ENCODE results near the gene MORN1. TPM values are rescaled to one million over a fixed set of nuclear protein-coding genes. Genes with fewer than 3 reads are reported as not detected.

Gene MORN1
- total RNA-seq, 4 donors from 2014 or later = 5.7 to 9.7 (median 7.1) TPM

DNA sequence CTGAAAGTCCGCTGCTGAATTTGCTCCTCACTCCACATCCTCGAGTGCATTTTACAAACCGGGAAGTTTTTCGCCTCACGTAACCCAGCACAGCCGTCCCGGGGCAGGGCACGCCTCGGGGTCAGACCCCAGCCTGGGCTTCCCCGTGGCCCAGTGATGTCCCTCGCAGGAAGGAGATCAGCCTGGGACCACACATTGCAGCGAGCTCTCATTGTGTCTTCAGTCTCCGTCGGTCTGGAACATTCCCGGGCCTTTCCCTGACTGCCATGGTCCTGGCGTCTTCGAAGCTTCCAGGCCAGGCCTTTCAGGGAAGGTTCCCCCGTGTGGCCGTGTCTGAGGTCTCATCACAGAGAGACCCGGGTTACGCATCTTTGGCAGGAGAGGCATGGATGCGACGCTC, 43.5 kb downstream of the MORN1 start:
- no peak for TF ChIP-seq POLR2A (IDR thresholded peaks at IDR 0.05)
- TF ChIP-seq, protein P1, sequence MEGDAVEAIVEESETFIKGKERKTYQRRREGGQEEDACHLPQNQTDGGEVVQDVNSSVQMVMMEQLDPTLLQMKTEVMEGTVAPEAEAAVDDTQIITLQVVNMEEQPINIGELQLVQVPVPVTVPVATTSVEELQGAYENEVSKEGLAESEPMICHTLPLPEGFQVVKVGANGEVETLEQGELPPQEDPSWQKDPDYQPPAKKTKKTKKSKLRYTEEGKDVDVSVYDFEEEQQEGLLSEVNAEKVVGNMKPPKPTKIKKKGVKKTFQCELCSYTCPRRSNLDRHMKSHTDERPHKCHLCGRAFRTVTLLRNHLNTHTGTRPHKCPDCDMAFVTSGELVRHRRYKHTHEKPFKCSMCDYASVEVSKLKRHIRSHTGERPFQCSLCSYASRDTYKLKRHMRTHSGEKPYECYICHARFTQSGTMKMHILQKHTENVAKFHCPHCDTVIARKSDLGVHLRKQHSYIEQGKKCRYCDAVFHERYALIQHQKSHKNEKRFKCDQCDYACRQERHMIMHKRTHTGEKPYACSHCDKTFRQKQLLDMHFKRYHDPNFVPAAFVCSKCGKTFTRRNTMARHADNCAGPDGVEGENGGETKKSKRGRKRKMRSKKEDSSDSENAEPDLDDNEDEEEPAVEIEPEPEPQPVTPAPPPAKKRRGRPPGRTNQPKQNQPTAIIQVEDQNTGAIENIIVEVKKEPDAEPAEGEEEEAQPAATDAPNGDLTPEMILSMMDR (IDR thresholded peaks at IDR 0.05) = no peak
- 86 to 89% methylated on average over 17 to 23 of the region's 23 CpGs for WGBS, 2 donors
- intact Hi-C loops (cut with DNase I; ENCODE audit: low total_unique reads) = no loop called here
- DNase-seq (ENCODE audit: low spot score in 2 of 2) = peak in 1 of 2 donors; percentile 70
- H3K4me3 ChIP-seq (ENCODE audit: low read depth, poor library complexity, severe bottlenecking) = no peak overlapping the region

DNA sequence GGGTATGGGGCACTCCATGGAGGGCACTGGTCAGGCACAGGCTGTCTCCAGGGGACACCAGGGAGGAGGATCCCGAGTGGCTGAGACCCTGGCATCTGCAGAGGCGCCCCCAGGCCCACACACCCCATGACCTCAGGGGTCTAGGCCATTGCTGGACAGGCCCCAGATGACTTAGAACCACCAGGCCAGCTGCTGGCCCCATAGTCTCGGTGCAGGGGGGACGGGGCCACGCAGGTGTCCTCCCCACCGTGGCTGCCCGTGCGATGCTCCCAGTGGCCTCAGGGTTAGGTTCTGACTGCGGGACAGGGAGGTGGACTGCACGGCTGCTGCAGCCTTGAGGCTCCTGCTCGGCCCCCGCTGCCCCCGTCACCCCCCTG, 44.0 kb downstream of the MORN1 start:
- no peak for TF ChIP-seq POLR2A (IDR thresholded peaks at IDR 0.05)
- TF ChIP-seq, protein P1 (IDR thresholded peaks at IDR 0.05) = no peak
- intact Hi-C loops (cut with DNase I; ENCODE audit: low total_unique reads) = no loop called here
- 89 to 94% methylated on average over 8 to 12 of the region's 13 CpGs for WGBS, 2 donors
- peak in 1 of 2 donors; percentile 80 for DNase-seq (ENCODE audit: low spot score in 2 of 2)
- H3K4me3 ChIP-seq (ENCODE audit: low read depth, poor library complexity, severe bottlenecking) = no peak overlapping the region

DNA sequence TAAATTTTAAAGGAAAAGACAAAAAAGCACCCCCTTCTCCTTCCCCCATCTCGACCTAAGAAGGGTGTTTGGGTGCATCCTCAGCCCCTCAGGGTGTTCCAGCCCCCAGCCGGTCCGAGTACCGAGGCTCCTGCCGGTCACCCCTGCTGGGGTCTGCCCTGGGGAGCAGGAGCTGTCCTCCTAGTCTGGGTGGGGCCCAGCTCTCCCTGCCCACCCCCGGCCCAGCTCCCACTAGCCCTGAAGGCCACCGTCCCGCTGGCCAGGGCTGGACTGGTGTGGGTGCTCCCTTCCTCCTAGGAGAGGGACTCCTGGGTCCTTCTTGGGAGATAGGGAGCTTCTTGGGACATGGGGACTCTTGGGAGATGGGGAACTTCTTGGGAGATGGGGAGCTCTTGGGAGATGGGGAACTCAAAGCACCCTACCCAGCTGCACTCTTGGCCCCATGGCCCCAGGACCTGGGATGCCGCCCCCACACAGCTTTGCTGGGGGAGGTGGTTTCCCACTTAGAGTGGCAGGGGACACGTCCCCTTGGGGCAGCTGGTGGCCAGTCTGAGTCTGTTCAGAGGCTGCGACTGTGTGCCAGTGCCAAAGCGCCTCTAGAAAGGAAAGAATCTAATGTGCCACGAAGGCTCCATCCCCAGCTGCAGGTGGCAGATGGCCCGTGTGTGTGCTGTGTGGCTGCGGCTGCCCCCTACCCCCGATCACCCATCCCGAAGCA, 44.5 kb downstream of the MORN1 start:
- 86 to 87% methylated on average over 8 to 14 of the region's 17 CpGs for WGBS, 2 donors

DNA sequence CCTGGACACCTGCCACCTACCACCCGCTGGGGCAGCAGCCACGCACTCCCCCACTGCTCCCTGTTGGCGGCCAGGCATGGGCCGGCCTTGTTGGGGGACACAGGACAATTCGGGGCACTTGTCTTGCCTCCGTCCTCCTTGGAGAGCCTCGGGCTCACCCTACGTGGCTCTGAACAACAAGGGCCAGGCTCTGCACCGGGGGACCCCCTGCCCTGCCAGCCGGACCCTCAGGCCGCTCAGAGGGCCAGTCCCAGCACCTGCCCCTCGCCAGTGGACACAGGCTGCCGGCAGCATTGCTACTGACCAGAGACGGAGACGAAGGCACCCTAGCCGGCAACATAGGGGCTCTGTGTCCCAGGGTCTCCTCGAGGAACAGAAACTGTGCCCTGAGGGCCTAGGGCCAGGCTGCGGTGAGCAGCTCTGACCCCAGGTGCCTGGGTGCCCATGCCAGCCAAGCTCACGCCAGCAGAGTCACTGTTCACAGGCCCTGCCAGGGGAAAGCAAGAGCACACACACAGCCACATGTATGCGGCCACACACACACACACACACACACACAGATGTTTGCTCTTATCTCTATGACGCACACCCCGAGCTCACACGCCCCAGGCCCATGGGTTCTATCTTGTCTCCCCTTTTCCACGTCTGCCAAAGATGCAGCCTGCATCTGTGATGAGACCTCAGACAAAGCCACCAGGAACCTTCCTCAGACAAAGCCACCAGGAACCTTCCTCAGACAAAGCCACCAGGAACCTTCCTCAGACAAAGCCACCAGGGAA, 45.9 kb downstream of the MORN1 start:
- no peak for TF ChIP-seq POLR2A (IDR thresholded peaks at IDR 0.05)
- TF ChIP-seq, protein P1 (IDR thresholded peaks at IDR 0.05) = no peak
- intact Hi-C loops (cut with DNase I; ENCODE audit: low total_unique reads) = no loop called here
- 84 to 86% methylated on average over 20 to 24 of the region's 24 CpGs for WGBS, 2 donors
- DNase-seq (ENCODE audit: low spot score in 2 of 2) = peak in 1 of 2 donors; percentile 81
- no peak overlapping the region for H3K4me3 ChIP-seq (ENCODE audit: low read depth, poor library complexity, severe bottlenecking)

More for the DNA sequence above, 44.5 kb downstream of the MORN1 start:
- intact Hi-C loops (cut with DNase I; ENCODE audit: low total_unique reads) = no loop called here
- no peak for TF ChIP-seq POLR2A (IDR thresholded peaks at IDR 0.05)
- TF ChIP-seq, protein P1 (IDR thresholded peaks at IDR 0.05) = no peak
- peak in 1 of 2 donors; percentile 62 for DNase-seq (ENCODE audit: low spot score in 2 of 2)
- no peak overlapping the region for H3K4me3 ChIP-seq (ENCODE audit: low read depth, poor library complexity, severe bottlenecking)

DNA sequence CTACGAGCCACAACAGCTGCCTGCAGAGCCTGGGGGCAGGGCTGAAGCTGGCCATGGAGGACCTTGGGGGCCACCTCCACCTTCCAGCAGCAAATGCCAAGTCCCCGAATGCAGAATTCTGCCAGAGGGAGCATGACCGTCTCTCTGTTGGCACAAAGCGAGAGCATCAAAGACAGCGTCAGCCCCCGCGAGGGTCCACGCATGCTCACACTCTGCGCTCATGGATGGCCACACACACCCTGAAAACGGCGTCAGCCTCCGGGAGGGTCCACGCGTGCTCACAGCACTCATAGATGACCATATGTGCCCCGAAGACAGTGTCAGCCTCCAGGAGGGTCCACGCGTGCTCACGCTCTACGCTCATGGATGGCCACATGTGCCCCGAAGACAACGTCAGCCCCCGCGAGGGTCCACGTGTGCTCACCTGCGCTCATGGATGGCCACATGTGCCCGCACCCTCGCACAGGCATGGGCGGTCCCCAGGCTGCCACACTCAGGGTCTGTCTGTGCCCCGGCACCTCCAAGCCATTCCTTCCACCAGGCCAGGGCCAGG, 46.5 kb downstream of the MORN1 start:
- TF ChIP-seq, protein P1 (IDR thresholded peaks at IDR 0.05) = no peak
- TF ChIP-seq POLR2A (IDR thresholded peaks at IDR 0.05) = no peak
- no peak overlapping the region for H3K4me3 ChIP-seq (ENCODE audit: low read depth, poor library complexity, severe bottlenecking)
- peak in 1 of 2 donors; percentile 85 for DNase-seq (ENCODE audit: low spot score in 2 of 2)
- intact Hi-C loops (cut with DNase I; ENCODE audit: low total_unique reads) = no loop called here
- WGBS, 2 donors = 91 to 93% methylated on average over 27 to 29 of the region's 29 CpGs
